Naive B cell (primary cell): ENCODE results near the gene TGM4. TPM values are rescaled to one million over a fixed set of nuclear protein-coding genes. Genes with fewer than 3 reads are reported as not detected.

ENCODE experiments used
- ATAC-seq, 2 donors: fragments of 150-1000 bp; cut with Tn5 transposase; 2 replicates each; pipeline ENCODE4 v1.10.0; 2021; ENCODE audit warnings: low read depth in 2 of 2, mild to moderate bottlenecking in 2 of 2, moderate library complexity in 2 of 2
- DNase-seq: peaks from one replicate; pipeline ENCODE4 v3.0.0; 2022
- H3K27ac Mint-ChIP-seq, 6 donors: one replicate each; pipeline ENCODE4 v1.8.0; 2020 to 2022; ENCODE audit warnings: mild to moderate bottlenecking in 6 of 6, mixed read lengths in 6 of 6, moderate library complexity in 5 of 6, inconsistent platforms in 2 of 6
- H3K27me3 Mint-ChIP-seq, 3 donors: one replicate each; pipeline ENCODE4 v1.8.0; 2021 to 2022; ENCODE audit warnings: mixed read lengths in 3 of 3, mild to moderate bottlenecking in 1 of 3
- H3K36me3 Mint-ChIP-seq, 2 donors: one replicate each; pipeline ENCODE4 v1.8.0; 2020 to 2022; ENCODE audit warnings: mixed read lengths in 2 of 2, inconsistent platforms in 1 of 2, mild to moderate bottlenecking in 1 of 2
- H3K4me1 Mint-ChIP-seq, 3 donors: one replicate each; pipeline ENCODE4 v1.8.0; 2020 to 2022; ENCODE audit warnings: mixed read lengths in 3 of 3, inconsistent platforms in 1 of 3, mild to moderate bottlenecking in 1 of 3, moderate library complexity in 1 of 3
- H3K4me3 Mint-ChIP-seq, 8 donors: one replicate each; pipeline ENCODE4 v1.8.0; 2020 to 2022; ENCODE audit warnings: mild to moderate bottlenecking in 8 of 8, mixed read lengths in 8 of 8, moderate library complexity in 8 of 8, inconsistent platforms in 2 of 8
- H3K9me3 Mint-ChIP-seq, 7 donors: one replicate each; pipeline ENCODE4 v1.8.0; 2020 to 2022; ENCODE audit warnings: mixed read lengths in 7 of 7, mild to moderate bottlenecking in 5 of 7, inconsistent platforms in 2 of 7, moderate library complexity in 1 of 7
- polyA plus RNA-seq, 6 donors: library from polyadenylated mRNA; unstranded; fragments of 300-500 nt; fragmentation: Illumina TruSeq; gene quantifications; one replicate each; pipeline ENCODE4 v1.2.3, GENCODE V29; 2021; ENCODE audit warnings: low read depth in 6 of 6

TGM4 gene
- polyA plus RNA-seq, 6 donors from 2014 or later, result 0.09 to 0.23 (median 0.22) TPM; not detected in 3

- no peak for DNase-seq
- H3K27me3 Mint-ChIP-seq, result peaks cover 6 to 34% (median 30%) of the 10 kb centered on the region in 3 donors
- no peak overlapping the region for H3K27ac Mint-ChIP-seq
- H3K36me3 Mint-ChIP-seq, result no peaks in the 10 kb centered on the region
- peaks cover 2 to 6% (median 4%) of the 10 kb centered on the region in 3 donors for H3K4me1 Mint-ChIP-seq
- H3K9me3 Mint-ChIP-seq, result peaks cover 0 to 3% (median 0%) of the 10 kb centered on the region in 7 donors
- no peak overlapping the region for H3K4me3 Mint-ChIP-seq
- no peak for ATAC-seq
Measured at GRCh38 chr3:44887101-44887500, 12.7 kb downstream of the TGM4 start.

- H3K4me3 Mint-ChIP-seq, result no peak overlapping the region
- peaks cover 6 to 31% (median 27%) of the 10 kb centered on the region in 3 donors for H3K27me3 Mint-ChIP-seq
- no peak overlapping the region for H3K27ac Mint-ChIP-seq
- ATAC-seq (no peak), DNase-seq (no peak)
- H3K4me1 Mint-ChIP-seq, result peaks cover 2 to 6% (median 4%) of the 10 kb centered on the region in 3 donors
- peaks cover 0 to 3% (median 0%) of the 10 kb centered on the region in 7 donors for H3K9me3 Mint-ChIP-seq
- H3K36me3 Mint-ChIP-seq, result no peaks in the 10 kb centered on the region
Measured at GRCh38 chr3:44890258-44890657, 15.8 kb downstream of the TGM4 start.

- DNase-seq (no peak), ATAC-seq (no peak)
- H3K4me1 Mint-ChIP-seq, result peaks cover 2 to 6% (median 4%) of the 10 kb centered on the region in 3 donors
- H3K27me3 Mint-ChIP-seq, result peaks cover 1 to 25% (median 23%) of the 10 kb centered on the region in 3 donors
- H3K27ac Mint-ChIP-seq, result no peak overlapping the region
- H3K4me3 Mint-ChIP-seq, result no peak overlapping the region
- no peaks in the 10 kb centered on the region for H3K36me3 Mint-ChIP-seq
- peaks cover 0 to 3% (median 0%) of the 10 kb centered on the region in 7 donors for H3K9me3 Mint-ChIP-seq
Measured at GRCh38 chr3:44890852-44891251, 16.4 kb downstream of the TGM4 start.

GRCh38 chr3:44892689-44893088, 18.3 kb downstream of the TGM4 start:
- peaks cover 0 to 6% (median 4%) of the 10 kb centered on the region in 3 donors for H3K4me1 Mint-ChIP-seq
- H3K9me3 Mint-ChIP-seq, result peaks cover 0 to 3% (median 0%) of the 10 kb centered on the region in 7 donors
- peaks cover 5 to 11% (median 8%) of the 10 kb centered on the region in 3 donors for H3K27me3 Mint-ChIP-seq
- H3K4me3 Mint-ChIP-seq, result no peak overlapping the region
- DNase-seq (no peak), ATAC-seq (no peak)
- no peaks in the 10 kb centered on the region for H3K36me3 Mint-ChIP-seq
- no peak overlapping the region for H3K27ac Mint-ChIP-seq

- no peak for DNase-seq
- Mint-ChIP-seq H3K27ac (peak overlapping the region in 1 of 6 donors; percentile 51), H3K4me1 (peaks cover 0 to 6% (median 4%) of the 10 kb centered on the region in 3 donors), H3K27me3 (peaks cover 5 to 11% (median 8%) of the 10 kb centered on the region in 3 donors), H3K9me3 (peaks cover 0 to 3% (median 0%) of the 10 kb centered on the region in 7 donors), H3K4me3 (no peak overlapping the region), H3K36me3 (no peaks in the 10 kb centered on the region)
- no peak for ATAC-seq
Measured at GRCh38 chr3:44893097-44893496, 18.7 kb downstream of the TGM4 start.

GRCh38 chr3:44894485-44894884, 20.1 kb downstream of the TGM4 start:
- Mint-ChIP-seq H3K27ac (no peak overlapping the region), H3K9me3 (peaks cover 0 to 3% (median 0%) of the 10 kb centered on the region in 7 donors), H3K4me3 (no peak overlapping the region), H3K4me1 (peaks cover 0 to 6% (median 4%) of the 10 kb centered on the region in 3 donors), H3K27me3 (peaks cover 5 to 17% (median 10%) of the 10 kb centered on the region in 3 donors), H3K36me3 (no peaks in the 10 kb centered on the region)
- no peak for DNase-seq
- ATAC-seq, result no peak

- H3K9me3 Mint-ChIP-seq, result no peaks in the 10 kb centered on the region
- H3K4me1 Mint-ChIP-seq, result no peaks in the 10 kb centered on the region
- H3K4me3 Mint-ChIP-seq, result no peak overlapping the region
- no peak for ATAC-seq
- no peaks in the 10 kb centered on the region for H3K36me3 Mint-ChIP-seq
- no peak for DNase-seq
- peaks cover 10 to 36% (median 16%) of the 10 kb centered on the region in 3 donors for H3K27me3 Mint-ChIP-seq
- peak overlapping the region in 2 of 6 donors; percentile 67 to 70 for H3K27ac Mint-ChIP-seq
Measured at GRCh38 chr3:44896440-44896839, 22.0 kb downstream of the TGM4 start.

- ATAC-seq, result no peak
Measured at GRCh38 chr3:44899683-44900367, 25.4 kb downstream of the TGM4 start.

GRCh38 chr3:44902628-44903027, 28.2 kb downstream of the TGM4 start:
- peaks cover 0 to 20% (median 8%) of the 10 kb centered on the region in 7 donors for H3K9me3 Mint-ChIP-seq
- H3K27ac Mint-ChIP-seq, result no peak overlapping the region
- H3K4me1 Mint-ChIP-seq, result no peaks in the 10 kb centered on the region
- H3K36me3 Mint-ChIP-seq, result no peaks in the 10 kb centered on the region
- ATAC-seq, result no peak
- peaks cover 7 to 33% (median 12%) of the 10 kb centered on the region in 3 donors for H3K27me3 Mint-ChIP-seq
- DNase-seq, result no peak
- H3K4me3 Mint-ChIP-seq, result no peak overlapping the region

More at GRCh38 chr3:44899683-44900367, 25.4 kb downstream of the TGM4 start:
- Mint-ChIP-seq H3K27ac (no peak overlapping the region), H3K4me3 (no peak overlapping the region), H3K9me3 (no peaks in the 10 kb centered on the region), H3K36me3 (no peaks in the 10 kb centered on the region), H3K27me3 (peaks cover 7 to 33% (median 10%) of the 10 kb centered on the region in 3 donors), H3K4me1 (no peaks in the 10 kb centered on the region)
- DNase-seq, result no peak

- Mint-ChIP-seq H3K27me3 (peaks cover 9 to 40% (median 18%) of the 10 kb centered on the region in 3 donors), H3K4me3 (no peak overlapping the region), H3K4me1 (no peaks in the 10 kb centered on the region), H3K9me3 (peaks cover 0 to 26% (median 12%) of the 10 kb centered on the region in 7 donors), H3K27ac (no peak overlapping the region), H3K36me3 (no peaks in the 10 kb centered on the region)
- ATAC-seq, result no peak
- DNase-seq, result no peak
Measured at GRCh38 chr3:44903314-44903713, 28.9 kb downstream of the TGM4 start.

GRCh38 chr3:44903751-44904150, 29.3 kb downstream of the TGM4 start:
- no peak overlapping the region for H3K27ac Mint-ChIP-seq
- H3K36me3 Mint-ChIP-seq, result no peaks in the 10 kb centered on the region
- peaks cover 0 to 31% (median 12%) of the 10 kb centered on the region in 7 donors for H3K9me3 Mint-ChIP-seq
- no peak for ATAC-seq
- H3K4me1 Mint-ChIP-seq, result no peaks in the 10 kb centered on the region
- no peak for DNase-seq
- H3K4me3 Mint-ChIP-seq, result no peak overlapping the region
- H3K27me3 Mint-ChIP-seq, result peaks cover 9 to 40% (median 18%) of the 10 kb centered on the region in 3 donors

GRCh38 chr3:44905446-44906157, 31.2 kb downstream of the TGM4 start:
- H3K4me1 Mint-ChIP-seq, result no peaks in the 10 kb centered on the region
- no peaks in the 10 kb centered on the region for H3K36me3 Mint-ChIP-seq
- H3K27me3 Mint-ChIP-seq, result peaks cover 4 to 39% (median 14%) of the 10 kb centered on the region in 3 donors
- peaks cover 0 to 40% (median 12%) of the 10 kb centered on the region in 7 donors for H3K9me3 Mint-ChIP-seq
- DNase-seq (no peak), ATAC-seq (no peak)
- no peak overlapping the region for H3K27ac Mint-ChIP-seq
- H3K4me3 Mint-ChIP-seq, result no peak overlapping the region

GRCh38 chr3:44906997-44907396, 32.6 kb downstream of the TGM4 start:
- no peak for ATAC-seq
- Mint-ChIP-seq H3K9me3 (peaks cover 0 to 40% (median 12%) of the 10 kb centered on the region in 7 donors), H3K4me3 (no peak overlapping the region), H3K27me3 (peaks cover 3 to 38% (median 24%) of the 10 kb centered on the region in 3 donors), H3K4me1 (no peaks in the 10 kb centered on the region), H3K27ac (no peak overlapping the region), H3K36me3 (no peaks in the 10 kb centered on the region)
- no peak for DNase-seq
